ENCODE results near the gene ACTN4.

- TF ChIP-seq, protein P1, sequence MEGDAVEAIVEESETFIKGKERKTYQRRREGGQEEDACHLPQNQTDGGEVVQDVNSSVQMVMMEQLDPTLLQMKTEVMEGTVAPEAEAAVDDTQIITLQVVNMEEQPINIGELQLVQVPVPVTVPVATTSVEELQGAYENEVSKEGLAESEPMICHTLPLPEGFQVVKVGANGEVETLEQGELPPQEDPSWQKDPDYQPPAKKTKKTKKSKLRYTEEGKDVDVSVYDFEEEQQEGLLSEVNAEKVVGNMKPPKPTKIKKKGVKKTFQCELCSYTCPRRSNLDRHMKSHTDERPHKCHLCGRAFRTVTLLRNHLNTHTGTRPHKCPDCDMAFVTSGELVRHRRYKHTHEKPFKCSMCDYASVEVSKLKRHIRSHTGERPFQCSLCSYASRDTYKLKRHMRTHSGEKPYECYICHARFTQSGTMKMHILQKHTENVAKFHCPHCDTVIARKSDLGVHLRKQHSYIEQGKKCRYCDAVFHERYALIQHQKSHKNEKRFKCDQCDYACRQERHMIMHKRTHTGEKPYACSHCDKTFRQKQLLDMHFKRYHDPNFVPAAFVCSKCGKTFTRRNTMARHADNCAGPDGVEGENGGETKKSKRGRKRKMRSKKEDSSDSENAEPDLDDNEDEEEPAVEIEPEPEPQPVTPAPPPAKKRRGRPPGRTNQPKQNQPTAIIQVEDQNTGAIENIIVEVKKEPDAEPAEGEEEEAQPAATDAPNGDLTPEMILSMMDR (IDR thresholded peaks at IDR 0.05; ENCODE audit: poor library complexity), result no peak
- TF ChIP-seq EZH2 (IDR thresholded peaks at IDR 0.05; ENCODE audit: borderline replicate concordance) (no peak), EZH2phosphoT487 (IDR thresholded peaks at IDR 0.05; ENCODE audit: low read depth, severe bottlenecking, unreplicated experiment) (no peak)
Observed at GRCh38 chr19:38695832-38696728, 48.6 kb downstream of the ACTN4 start.

All from hepatocyte (in vitro differentiated cells).